ENCODE data around the gene NOPCHAP1.

DNA sequence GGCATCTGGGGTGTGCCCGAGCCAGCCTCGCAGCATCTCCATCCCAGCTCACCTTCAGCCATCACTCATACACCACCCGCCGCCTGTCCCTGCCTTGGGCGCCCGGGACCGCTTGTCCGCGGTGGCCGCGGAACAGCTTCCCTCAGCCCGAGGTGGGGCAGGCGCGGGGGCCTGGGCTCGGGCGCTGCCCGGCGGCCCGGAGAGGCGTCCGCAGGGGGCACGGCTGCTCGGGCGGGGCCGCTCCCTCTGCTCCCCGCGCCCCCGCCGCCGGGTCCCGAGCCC is 28.5 kb upstream of the NOPCHAP1 start:
- TF ChIP-seq, protein P1, sequence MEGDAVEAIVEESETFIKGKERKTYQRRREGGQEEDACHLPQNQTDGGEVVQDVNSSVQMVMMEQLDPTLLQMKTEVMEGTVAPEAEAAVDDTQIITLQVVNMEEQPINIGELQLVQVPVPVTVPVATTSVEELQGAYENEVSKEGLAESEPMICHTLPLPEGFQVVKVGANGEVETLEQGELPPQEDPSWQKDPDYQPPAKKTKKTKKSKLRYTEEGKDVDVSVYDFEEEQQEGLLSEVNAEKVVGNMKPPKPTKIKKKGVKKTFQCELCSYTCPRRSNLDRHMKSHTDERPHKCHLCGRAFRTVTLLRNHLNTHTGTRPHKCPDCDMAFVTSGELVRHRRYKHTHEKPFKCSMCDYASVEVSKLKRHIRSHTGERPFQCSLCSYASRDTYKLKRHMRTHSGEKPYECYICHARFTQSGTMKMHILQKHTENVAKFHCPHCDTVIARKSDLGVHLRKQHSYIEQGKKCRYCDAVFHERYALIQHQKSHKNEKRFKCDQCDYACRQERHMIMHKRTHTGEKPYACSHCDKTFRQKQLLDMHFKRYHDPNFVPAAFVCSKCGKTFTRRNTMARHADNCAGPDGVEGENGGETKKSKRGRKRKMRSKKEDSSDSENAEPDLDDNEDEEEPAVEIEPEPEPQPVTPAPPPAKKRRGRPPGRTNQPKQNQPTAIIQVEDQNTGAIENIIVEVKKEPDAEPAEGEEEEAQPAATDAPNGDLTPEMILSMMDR (IDR thresholded peaks at IDR 0.05 in 4 of 5, conservative IDR thresholded peaks at IDR 0.05 in 1 of 5) = no peak
- no peak for TF ChIP-seq POLR2A (IDR thresholded peaks at IDR 0.05)
